SK-N-SH treated with all-trans-retinoic acid at 6 μM for 48 hours (cell line): Measurements from ENCODE around the gene NME9.
A peak's percentile ranks its signal among the peaks of the same experiment; 100 is the strongest.

Experiments
- ATAC-seq: fragments of 200-7000 bp; cut with Tn5 transposase; 3 replicates; pipeline ENCODE4 v1.9.1; 2020; ENCODE audit warnings: mild to moderate bottlenecking, moderate library complexity
- ARNTL ChIP-seq: fragments of 450-650 bp; formaldehyde crosslinking; IDR thresholded peaks from 2 replicates; pipeline ENCODE4 v1.5.0; 2020; ENCODE audit warnings: low read depth, mild to moderate bottlenecking, moderate library complexity, borderline replicate concordance
- BACH2 ChIP-seq: fragments of 250-450 bp; sonication (Bioruptor Pico); IDR thresholded peaks from 2 replicates; pipeline ENCODE4 v1.9.0; 2021; ENCODE audit warnings: mild to moderate bottlenecking, borderline replicate concordance
- CREB5 ChIP-seq: fragments of 250-450 bp; sonication (Bioruptor Pico); IDR thresholded peaks from 2 replicates; pipeline ENCODE4 v1.5.1; 2020; ENCODE audit warnings: low read depth, mild to moderate bottlenecking, moderate library complexity
- CSDC2 ChIP-seq: fragments of 250-450 bp; sonication (Bioruptor Pico); IDR thresholded peaks from 2 replicates; pipeline ENCODE4 v1.5.0; 2020; ENCODE audit warnings: mild to moderate bottlenecking, moderate library complexity
- ESRRG ChIP-seq: fragments of 250-450 bp; sonication (Bioruptor Pico); IDR thresholded peaks from 2 replicates; pipeline ENCODE4 v1.6.1; 2021; ENCODE audit warnings: mild to moderate bottlenecking
- GLIS3 ChIP-seq: fragments of 250-450 bp; sonication (Bioruptor Pico); IDR thresholded peaks from 2 replicates; pipeline ENCODE4 v1.5.0; 2020; ENCODE audit warnings: mild to moderate bottlenecking, moderate library complexity
- OSR1 ChIP-seq: fragments of 250-450 bp; sonication (Bioruptor Pico); IDR thresholded peaks from 2 replicates; pipeline ENCODE4 v1.8.0; 2022; ENCODE audit warnings: moderate library complexity, mild to moderate bottlenecking, inconsistent platforms
- TCF4 ChIP-seq: fragments of 250-450 bp; sonication (Bioruptor Pico); IDR thresholded peaks from 2 replicates; pipeline ENCODE4 v1.8.0; 2021; ENCODE audit warnings: mild to moderate bottlenecking, moderate library complexity, borderline replicate concordance
- ZFP3 ChIP-seq: fragments of 250-450 bp; sonication (Bioruptor Pico); IDR thresholded peaks from 2 replicates; pipeline ENCODE4 v1.5.0; 2020; ENCODE audit warnings: mild to moderate bottlenecking, moderate library complexity
- ZNF565 ChIP-seq: fragments of 450-650 bp; formaldehyde crosslinking; conservative IDR thresholded peaks from 2 replicates; pipeline ENCODE4 v1.5.0; 2020; ENCODE audit warnings: low read depth, mild to moderate bottlenecking, moderate library complexity
- ZNF70 ChIP-seq: fragments of 450-650 bp; formaldehyde crosslinking; IDR thresholded peaks from 2 replicates; pipeline ENCODE4 v1.5.0; 2020; ENCODE audit warnings: mild to moderate bottlenecking, moderate library complexity
- ZNF8 ChIP-seq: fragments of 450-650 bp; formaldehyde crosslinking; IDR thresholded peaks from 2 replicates; pipeline ENCODE4 v1.5.0; 2020; ENCODE audit warnings: mild to moderate bottlenecking, moderate library complexity
- TF ChIP-seq, protein P1 (sequence below): fragments of 250-450 bp; sonication (Bioruptor Pico); IDR thresholded peaks from 2 replicates; pipeline ENCODE4 v1.5.0; 2020; ENCODE audit warnings: mild to moderate bottlenecking, moderate library complexity
- TF ChIP-seq, protein P2 (sequence below): fragments of 250-450 bp; sonication (Bioruptor Pico); IDR thresholded peaks from 2 replicates; pipeline ENCODE4 v1.8.0; 2020; ENCODE audit warnings: mild to moderate bottlenecking, moderate library complexity, borderline replicate concordance
- TF ChIP-seq, protein P3 (sequence below): fragments of 250-450 bp; sonication (Bioruptor Pico); IDR thresholded peaks from 2 replicates; pipeline ENCODE4 v1.8.0; 2021; ENCODE audit warnings: low read depth, mild to moderate bottlenecking, moderate library complexity, borderline replicate concordance

NME9 gene

GRCh38 chr3:138349926-138350665 lies 20.4 kb upstream of the NME9 start:
- ATAC-seq, result no peak
- TF ChIP-seq GLIS3 (CRISPR knock-in tag), result no peak
- TF ChIP-seq, protein P1, sequence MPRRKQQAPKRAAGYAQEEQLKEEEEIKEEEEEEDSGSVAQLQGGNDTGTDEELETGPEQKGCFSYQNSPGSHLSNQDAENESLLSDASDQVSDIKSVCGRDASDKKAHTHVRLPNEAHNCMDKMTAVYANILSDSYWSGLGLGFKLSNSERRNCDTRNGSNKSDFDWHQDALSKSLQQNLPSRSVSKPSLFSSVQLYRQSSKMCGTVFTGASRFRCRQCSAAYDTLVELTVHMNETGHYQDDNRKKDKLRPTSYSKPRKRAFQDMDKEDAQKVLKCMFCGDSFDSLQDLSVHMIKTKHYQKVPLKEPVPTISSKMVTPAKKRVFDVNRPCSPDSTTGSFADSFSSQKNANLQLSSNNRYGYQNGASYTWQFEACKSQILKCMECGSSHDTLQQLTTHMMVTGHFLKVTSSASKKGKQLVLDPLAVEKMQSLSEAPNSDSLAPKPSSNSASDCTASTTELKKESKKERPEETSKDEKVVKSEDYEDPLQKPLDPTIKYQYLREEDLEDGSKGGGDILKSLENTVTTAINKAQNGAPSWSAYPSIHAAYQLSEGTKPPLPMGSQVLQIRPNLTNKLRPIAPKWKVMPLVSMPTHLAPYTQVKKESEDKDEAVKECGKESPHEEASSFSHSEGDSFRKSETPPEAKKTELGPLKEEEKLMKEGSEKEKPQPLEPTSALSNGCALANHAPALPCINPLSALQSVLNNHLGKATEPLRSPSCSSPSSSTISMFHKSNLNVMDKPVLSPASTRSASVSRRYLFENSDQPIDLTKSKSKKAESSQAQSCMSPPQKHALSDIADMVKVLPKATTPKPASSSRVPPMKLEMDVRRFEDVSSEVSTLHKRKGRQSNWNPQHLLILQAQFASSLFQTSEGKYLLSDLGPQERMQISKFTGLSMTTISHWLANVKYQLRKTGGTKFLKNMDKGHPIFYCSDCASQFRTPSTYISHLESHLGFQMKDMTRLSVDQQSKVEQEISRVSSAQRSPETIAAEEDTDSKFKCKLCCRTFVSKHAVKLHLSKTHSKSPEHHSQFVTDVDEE, result no peak
- TF ChIP-seq ARNTL (CRISPR knock-in tag), result no peak
- TF ChIP-seq, protein P2, sequence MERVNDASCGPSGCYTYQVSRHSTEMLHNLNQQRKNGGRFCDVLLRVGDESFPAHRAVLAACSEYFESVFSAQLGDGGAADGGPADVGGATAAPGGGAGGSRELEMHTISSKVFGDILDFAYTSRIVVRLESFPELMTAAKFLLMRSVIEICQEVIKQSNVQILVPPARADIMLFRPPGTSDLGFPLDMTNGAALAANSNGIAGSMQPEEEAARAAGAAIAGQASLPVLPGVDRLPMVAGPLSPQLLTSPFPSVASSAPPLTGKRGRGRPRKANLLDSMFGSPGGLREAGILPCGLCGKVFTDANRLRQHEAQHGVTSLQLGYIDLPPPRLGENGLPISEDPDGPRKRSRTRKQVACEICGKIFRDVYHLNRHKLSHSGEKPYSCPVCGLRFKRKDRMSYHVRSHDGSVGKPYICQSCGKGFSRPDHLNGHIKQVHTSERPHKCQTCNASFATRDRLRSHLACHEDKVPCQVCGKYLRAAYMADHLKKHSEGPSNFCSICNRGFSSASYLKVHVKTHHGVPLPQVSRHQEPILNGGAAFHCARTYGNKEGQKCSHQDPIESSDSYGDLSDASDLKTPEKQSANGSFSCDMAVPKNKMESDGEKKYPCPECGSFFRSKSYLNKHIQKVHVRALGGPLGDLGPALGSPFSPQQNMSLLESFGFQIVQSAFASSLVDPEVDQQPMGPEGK, result no peak
- TF ChIP-seq ZNF565, result no peak
- no peak for TF ChIP-seq ZNF8
- no peak for TF ChIP-seq ESRRG (CRISPR knock-in tag)
- no peak for TF ChIP-seq CSDC2
- TF ChIP-seq TCF4 (CRISPR knock-in tag), result no peak
- no peak for TF ChIP-seq BACH2 (CRISPR knock-in tag)
- no peak for TF ChIP-seq ZNF70 (CRISPR knock-in tag)
- TF ChIP-seq ZFP3 (CRISPR knock-in tag), result no peak
- TF ChIP-seq, protein P3, sequence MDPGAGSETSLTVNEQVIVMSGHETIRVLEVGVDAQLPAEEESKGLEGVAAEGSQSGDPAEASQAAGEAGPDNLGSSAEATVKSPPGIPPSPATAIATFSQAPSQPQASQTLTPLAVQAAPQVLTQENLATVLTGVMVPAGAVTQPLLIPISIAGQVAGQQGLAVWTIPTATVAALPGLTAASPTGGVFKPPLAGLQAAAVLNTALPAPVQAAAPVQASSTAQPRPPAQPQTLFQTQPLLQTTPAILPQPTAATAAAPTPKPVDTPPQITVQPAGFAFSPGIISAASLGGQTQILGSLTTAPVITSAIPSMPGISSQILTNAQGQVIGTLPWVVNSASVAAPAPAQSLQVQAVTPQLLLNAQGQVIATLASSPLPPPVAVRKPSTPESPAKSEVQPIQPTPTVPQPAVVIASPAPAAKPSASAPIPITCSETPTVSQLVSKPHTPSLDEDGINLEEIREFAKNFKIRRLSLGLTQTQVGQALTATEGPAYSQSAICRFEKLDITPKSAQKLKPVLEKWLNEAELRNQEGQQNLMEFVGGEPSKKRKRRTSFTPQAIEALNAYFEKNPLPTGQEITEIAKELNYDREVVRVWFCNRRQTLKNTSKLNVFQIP (CRISPR knock-in tag), result no peak

GRCh38 chr3:138348754-138349739 lies 19.4 kb upstream of the NME9 start:
- TF ChIP-seq ZNF565, result no peak

GRCh38 chr3:138347960-138348753 lies 18.5 kb upstream of the NME9 start, which contains the start of gene MRAS:
MRAS (plus strand) TSS chr3:138348579; CDS start chr3:138372884, 24,305 bp downstream.
- peak; percentile 84 for ATAC-seq
- TF ChIP-seq OSR1 (CRISPR knock-in tag) (no peak), CREB5 (CRISPR knock-in tag) (no peak), CSDC2 (no peak), ZNF70 (CRISPR knock-in tag) (peak; percentile 95)
- TF ChIP-seq, protein P1, result 0 out of 2 replicates have a peak, but pooled peaks have one; percentile 41

More at GRCh38 chr3:138348754-138349739, 19.4 kb upstream of the NME9 start:
- ATAC-seq, result peak; percentile 55
